ENCODE data around the gene KIF4B. TPM values are rescaled to one million over a fixed set of nuclear protein-coding genes. Genes with fewer than 3 reads are reported as not detected.

The KIF4B gene
- polyA plus RNA-seq, 1 of the 3 experiments (the other 2 are of a cell fraction): 0.02 TPM

DNA sequence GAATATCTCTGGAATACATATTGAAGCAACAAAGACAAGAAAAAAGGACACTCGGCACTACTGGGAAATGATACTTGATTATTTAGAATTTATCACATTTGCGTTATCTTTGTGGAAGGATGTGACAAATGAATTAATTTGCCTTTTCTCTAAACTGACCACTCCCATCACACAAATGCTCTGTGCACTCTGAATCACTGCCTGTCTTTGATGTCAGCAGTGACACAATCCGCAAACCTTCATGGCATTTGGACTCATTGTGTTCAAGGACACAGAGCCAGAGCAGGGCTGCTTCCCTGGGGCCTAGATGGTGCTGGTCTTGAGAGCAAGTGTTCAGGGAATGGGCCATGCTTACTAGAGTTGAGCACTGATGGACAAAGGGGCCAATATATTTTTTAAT lies 4.9 kb upstream of the KIF4B start:
- no peaks in the 10 kb centered on the region for H3K9me2 ChIP-seq
- CTCF ChIA-PET: no interaction called here
- no peaks in the 10 kb centered on the region for H3K9me3 ChIP-seq
- H3K27me3 ChIP-seq (ENCODE audit: insufficient read depth): no peaks in the 10 kb centered on the region
- 57% methylated on average over 3 of the region's 3 CpGs for WGBS (ENCODE audit: low lambda C conversion rate)
- H4K20me1 ChIP-seq (ENCODE audit: insufficient read depth): no peaks in the 10 kb centered on the region
- no peaks in the 10 kb centered on the region for H3K79me2 ChIP-seq (ENCODE audit: insufficient read depth)
- no peaks in the 10 kb centered on the region for H3K36me3 ChIP-seq (replicated peaks in 1 of 2; ENCODE audit: control insufficient read depth in 1 of 2, insufficient read depth in 2 of 2, low read length in 1 of 2)
- no peaks in the 10 kb centered on the region for H3K4me1 ChIP-seq (ENCODE audit: control insufficient read depth in 1 of 2, insufficient read depth in 2 of 2, low read depth in 1 of 2, low read length in 1 of 2)
- no peak overlapping the region for H3K9ac ChIP-seq
- DNase-seq: no peak
- no peak overlapping the region for H3K27ac ChIP-seq (ENCODE audit: low read depth in 2 of 2, low read length in 1 of 2)
- POLR2A ChIA-PET: no interaction called here
- no peak overlapping the region for H2AFZ ChIP-seq (ENCODE audit: low read depth)
- TF ChIP-seq, protein P1, sequence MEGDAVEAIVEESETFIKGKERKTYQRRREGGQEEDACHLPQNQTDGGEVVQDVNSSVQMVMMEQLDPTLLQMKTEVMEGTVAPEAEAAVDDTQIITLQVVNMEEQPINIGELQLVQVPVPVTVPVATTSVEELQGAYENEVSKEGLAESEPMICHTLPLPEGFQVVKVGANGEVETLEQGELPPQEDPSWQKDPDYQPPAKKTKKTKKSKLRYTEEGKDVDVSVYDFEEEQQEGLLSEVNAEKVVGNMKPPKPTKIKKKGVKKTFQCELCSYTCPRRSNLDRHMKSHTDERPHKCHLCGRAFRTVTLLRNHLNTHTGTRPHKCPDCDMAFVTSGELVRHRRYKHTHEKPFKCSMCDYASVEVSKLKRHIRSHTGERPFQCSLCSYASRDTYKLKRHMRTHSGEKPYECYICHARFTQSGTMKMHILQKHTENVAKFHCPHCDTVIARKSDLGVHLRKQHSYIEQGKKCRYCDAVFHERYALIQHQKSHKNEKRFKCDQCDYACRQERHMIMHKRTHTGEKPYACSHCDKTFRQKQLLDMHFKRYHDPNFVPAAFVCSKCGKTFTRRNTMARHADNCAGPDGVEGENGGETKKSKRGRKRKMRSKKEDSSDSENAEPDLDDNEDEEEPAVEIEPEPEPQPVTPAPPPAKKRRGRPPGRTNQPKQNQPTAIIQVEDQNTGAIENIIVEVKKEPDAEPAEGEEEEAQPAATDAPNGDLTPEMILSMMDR (IDR thresholded peaks at IDR 0.05): no peak
- TF ChIP-seq RXRA (IDR thresholded peaks at IDR 0.05; ENCODE audit: borderline replicate concordance, low read depth) (no peak), FOXM1 (IDR thresholded peaks at IDR 0.05; ENCODE audit: low read depth) (no peak), NRF1 (IDR thresholded peaks at IDR 0.05; ENCODE audit: low read depth, low read length) (no peak), POLR2AphosphoS5 (IDR thresholded peaks at IDR 0.05; ENCODE audit: low read depth, low read length) (no peak), NFIC (IDR thresholded peaks at IDR 0.05; ENCODE audit: borderline replicate concordance) (no peak), FOXJ3 (CRISPR knock-in tag; IDR thresholded peaks at IDR 0.05) (no peak), YY1 (IDR thresholded peaks at IDR 0.05; ENCODE audit: low read depth) (no peak), MAX (IDR thresholded peaks at IDR 0.05; ENCODE audit: low read depth) (no peak), SIN3A (IDR thresholded peaks at IDR 0.05; ENCODE audit: borderline replicate concordance, low read depth, low read length) (no peak)
- TF ChIP-seq, protein P2, sequence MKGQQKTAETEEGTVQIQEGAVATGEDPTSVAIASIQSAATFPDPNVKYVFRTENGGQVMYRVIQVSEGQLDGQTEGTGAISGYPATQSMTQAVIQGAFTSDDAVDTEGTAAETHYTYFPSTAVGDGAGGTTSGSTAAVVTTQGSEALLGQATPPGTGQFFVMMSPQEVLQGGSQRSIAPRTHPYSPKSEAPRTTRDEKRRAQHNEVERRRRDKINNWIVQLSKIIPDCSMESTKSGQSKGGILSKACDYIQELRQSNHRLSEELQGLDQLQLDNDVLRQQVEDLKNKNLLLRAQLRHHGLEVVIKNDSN (IDR thresholded peaks at IDR 0.05; ENCODE audit: borderline replicate concordance, low read depth): no peak
- TF ChIP-seq, protein P3, sequence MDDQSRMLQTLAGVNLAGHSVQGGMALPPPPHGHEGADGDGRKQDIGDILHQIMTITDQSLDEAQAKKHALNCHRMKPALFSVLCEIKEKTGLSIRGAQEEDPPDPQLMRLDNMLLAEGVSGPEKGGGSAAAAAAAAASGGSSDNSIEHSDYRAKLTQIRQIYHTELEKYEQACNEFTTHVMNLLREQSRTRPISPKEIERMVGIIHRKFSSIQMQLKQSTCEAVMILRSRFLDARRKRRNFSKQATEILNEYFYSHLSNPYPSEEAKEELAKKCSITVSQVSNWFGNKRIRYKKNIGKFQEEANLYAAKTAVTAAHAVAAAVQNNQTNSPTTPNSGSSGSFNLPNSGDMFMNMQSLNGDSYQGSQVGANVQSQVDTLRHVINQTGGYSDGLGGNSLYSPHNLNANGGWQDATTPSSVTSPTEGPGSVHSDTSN (IDR thresholded peaks at IDR 0.05): no peak
- TF ChIP-seq, protein P4, sequence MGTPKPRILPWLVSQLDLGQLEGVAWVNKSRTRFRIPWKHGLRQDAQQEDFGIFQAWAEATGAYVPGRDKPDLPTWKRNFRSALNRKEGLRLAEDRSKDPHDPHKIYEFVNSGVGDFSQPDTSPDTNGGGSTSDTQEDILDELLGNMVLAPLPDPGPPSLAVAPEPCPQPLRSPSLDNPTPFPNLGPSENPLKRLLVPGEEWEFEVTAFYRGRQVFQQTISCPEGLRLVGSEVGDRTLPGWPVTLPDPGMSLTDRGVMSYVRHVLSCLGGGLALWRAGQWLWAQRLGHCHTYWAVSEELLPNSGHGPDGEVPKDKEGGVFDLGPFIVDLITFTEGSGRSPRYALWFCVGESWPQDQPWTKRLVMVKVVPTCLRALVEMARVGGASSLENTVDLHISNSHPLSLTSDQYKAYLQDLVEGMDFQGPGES (IDR thresholded peaks at IDR 0.05; ENCODE audit: low read depth, low read length): no peak
- TF ChIP-seq, protein P5, sequence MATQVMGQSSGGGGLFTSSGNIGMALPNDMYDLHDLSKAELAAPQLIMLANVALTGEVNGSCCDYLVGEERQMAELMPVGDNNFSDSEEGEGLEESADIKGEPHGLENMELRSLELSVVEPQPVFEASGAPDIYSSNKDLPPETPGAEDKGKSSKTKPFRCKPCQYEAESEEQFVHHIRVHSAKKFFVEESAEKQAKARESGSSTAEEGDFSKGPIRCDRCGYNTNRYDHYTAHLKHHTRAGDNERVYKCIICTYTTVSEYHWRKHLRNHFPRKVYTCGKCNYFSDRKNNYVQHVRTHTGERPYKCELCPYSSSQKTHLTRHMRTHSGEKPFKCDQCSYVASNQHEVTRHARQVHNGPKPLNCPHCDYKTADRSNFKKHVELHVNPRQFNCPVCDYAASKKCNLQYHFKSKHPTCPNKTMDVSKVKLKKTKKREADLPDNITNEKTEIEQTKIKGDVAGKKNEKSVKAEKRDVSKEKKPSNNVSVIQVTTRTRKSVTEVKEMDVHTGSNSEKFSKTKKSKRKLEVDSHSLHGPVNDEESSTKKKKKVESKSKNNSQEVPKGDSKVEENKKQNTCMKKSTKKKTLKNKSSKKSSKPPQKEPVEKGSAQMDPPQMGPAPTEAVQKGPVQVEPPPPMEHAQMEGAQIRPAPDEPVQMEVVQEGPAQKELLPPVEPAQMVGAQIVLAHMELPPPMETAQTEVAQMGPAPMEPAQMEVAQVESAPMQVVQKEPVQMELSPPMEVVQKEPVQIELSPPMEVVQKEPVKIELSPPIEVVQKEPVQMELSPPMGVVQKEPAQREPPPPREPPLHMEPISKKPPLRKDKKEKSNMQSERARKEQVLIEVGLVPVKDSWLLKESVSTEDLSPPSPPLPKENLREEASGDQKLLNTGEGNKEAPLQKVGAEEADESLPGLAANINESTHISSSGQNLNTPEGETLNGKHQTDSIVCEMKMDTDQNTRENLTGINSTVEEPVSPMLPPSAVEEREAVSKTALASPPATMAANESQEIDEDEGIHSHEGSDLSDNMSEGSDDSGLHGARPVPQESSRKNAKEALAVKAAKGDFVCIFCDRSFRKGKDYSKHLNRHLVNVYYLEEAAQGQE (IDR thresholded peaks at IDR 0.05; ENCODE audit: low read depth, low read length): no peak
- H3K4me2 ChIP-seq: no peak overlapping the region
- H3K4me3 ChIP-seq (ENCODE audit: low read depth in 2 of 2, low read length in 1 of 2): no peak overlapping the region
- no peaks in the 10 kb centered on the region for H3F3A ChIP-seq (replicated peaks; ENCODE audit: insufficient read depth)
